Left lung (tissue), 10 donors: Measurements from ENCODE around the gene PHACTR1. TPM values are rescaled to one million over a fixed set of nuclear protein-coding genes. Genes with fewer than 3 reads are reported as not detected.
A peak's percentile ranks its signal among the peaks of the same experiment; 100 is the strongest.

Experiments
- ATAC-seq: fragments of 200-7000 bp; cut with Tn5 transposase; one replicate; pipeline ENCODE4 v1.9.1; 2020; ENCODE audit warnings: moderate library complexity
- DNase-seq, 4 donors: peaks; one replicate each; pipeline ENCODE4 v3.0.0-alpha.2; 2013 to 2020
- H3K27ac ChIP-seq, 2 donors: fragments of 200-600 bp; sonication (generic) in 1 of 2; one replicate each; pipeline versions ENCODE4 v1.5.0 to v1.8.0; 2020 to 2021
- H3K27me3 ChIP-seq, 2 donors: fragments of 200-600 bp; sonication (generic) in 1 of 2; one replicate each; pipeline versions ENCODE4 v1.5.0 to v1.8.0; 2020 to 2021
- H3K36me3 ChIP-seq, 2 donors: fragments of 200-600 bp; sonication (generic) in 1 of 2; one replicate each; pipeline versions ENCODE4 v1.5.0 to v1.8.0; 2020 to 2021
- H3K4me1 ChIP-seq, 2 donors: fragments of 200-600 bp; one replicate each; pipeline ENCODE4 v1.8.0; 2021
- H3K4me3 ChIP-seq, 2 donors: fragments of 200-600 bp; sonication (generic) in 1 of 2; one replicate each; pipeline versions ENCODE4 v1.5.0 to v1.8.0; 2020 to 2021; ENCODE audit warnings: mild to moderate bottlenecking in 1 of 2
- H3K9me3 ChIP-seq, 2 donors: fragments of 200-600 bp; sonication (generic) in 1 of 2; one replicate each; pipeline versions ENCODE4 v1.5.0 to v1.8.0; 2020 to 2021
- CTCF ChIP-seq, 2 donors: fragments of 200-600 bp; sonication (generic) in 1 of 2; IDR thresholded peaks; one replicate each; pipeline versions ENCODE4 v1.5.0 to v1.8.0; 2021; ENCODE audit warnings: antibody characterized with exemption in 2 of 2
- intact Hi-C, 2 donors: fragments of 100-400 bp; cut with DNase I; formaldehyde crosslinking; loops; one replicate each; pipeline versions ENCODE4 v1.11.2 to v1.14.2; 2022
- polyA plus RNA-seq, 6 donors: library from polyadenylated mRNA; unstranded; fragments of 120-200 nt; gene quantifications; one replicate each; pipeline ENCODE4 v1.2.1, GENCODE V29; 2013; ENCODE audit not compliant: insufficient read length in 6 of 6
- total RNA-seq, 2 donors: library from RNA; stranded (reverse); fragmentation: NEBNext Ultra II Directional; extraction: Animal tissue kit (Norgen Biotek cat#: 25700); gene quantifications; one replicate each; pipeline ENCODE4 v1.2.1, GENCODE V29; 2021
- donor health status: DM: no; HTN: yes; CAD: no.
- donor health status: DM: no; HTN: no; CAD: no.

Gene PHACTR1
- total and polyA plus RNA-seq, 8 donors, result 12.1 to 53.3 (median 15.8) TPM

- H3K36me3 ChIP-seq, result no peaks in the 10 kb centered on the region
- peaks cover 0 to 6% of the 10 kb centered on the region in 2 donors for H3K27me3 ChIP-seq
- H3K4me3 ChIP-seq, result no peak overlapping the region
- intact Hi-C loops, result no loop called here
- H3K4me1 ChIP-seq, result no peaks in the 10 kb centered on the region
- DNase-seq, result no peak
- no peak for ATAC-seq
- no peaks in the 10 kb centered on the region for H3K9me3 ChIP-seq
- no peak for TF ChIP-seq CTCF (IDR thresholded peaks at IDR 0.05)
- no peak overlapping the region for H3K27ac ChIP-seq
Measured at GRCh38 chr6:12779772-12780171, 63.2 kb downstream of the PHACTR1 start.

GRCh38 chr6:12782136-12782535, 65.6 kb downstream of the PHACTR1 start:
- no peak overlapping the region for H3K4me3 ChIP-seq

DNA sequence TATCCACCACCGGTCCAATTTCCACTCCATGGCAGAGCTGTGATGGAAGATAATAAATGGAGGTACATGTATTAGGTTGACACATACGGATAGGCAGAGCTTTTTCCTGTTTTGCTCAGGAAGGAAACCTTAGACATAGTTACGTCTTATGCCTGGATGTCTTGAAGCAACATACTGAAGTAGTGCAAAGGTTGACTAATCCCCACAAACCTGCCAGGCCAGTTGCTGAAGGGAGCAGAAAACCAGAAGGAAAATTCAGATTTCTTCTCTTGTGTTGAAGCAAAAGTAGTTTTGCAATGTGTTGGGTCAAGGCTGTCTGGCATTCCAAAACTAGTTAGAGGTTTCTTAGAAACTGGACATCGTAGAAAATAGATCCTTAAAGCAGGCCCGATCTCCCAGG, 68.7 kb downstream of the PHACTR1 start:
- Histone ChIP-seq H3K27ac (no peak overlapping the region), H3K27me3 (no peaks in the 10 kb centered on the region), H3K36me3 (no peaks in the 10 kb centered on the region), H3K9me3 (no peaks in the 10 kb centered on the region), H3K4me3 (no peak overlapping the region), H3K4me1 (no peaks in the 10 kb centered on the region)
- intact Hi-C loops, result no loop called here
- ATAC-seq (no peak), DNase-seq (peak in 1 of 4 donors; percentile 12)
- TF ChIP-seq CTCF (IDR thresholded peaks at IDR 0.05), result no peak

More at GRCh38 chr6:12782136-12782535, 65.6 kb downstream of the PHACTR1 start:
- H3K9me3 ChIP-seq, result no peaks in the 10 kb centered on the region
- intact Hi-C loops, result no loop called here
- H3K4me1 ChIP-seq, result no peaks in the 10 kb centered on the region
- no peak for TF ChIP-seq CTCF (IDR thresholded peaks at IDR 0.05)
- H3K27me3 ChIP-seq, result no peaks in the 10 kb centered on the region
- H3K27ac ChIP-seq, result no peak overlapping the region
- ATAC-seq, result no peak
- no peaks in the 10 kb centered on the region for H3K36me3 ChIP-seq
- no peak for DNase-seq

DNA sequence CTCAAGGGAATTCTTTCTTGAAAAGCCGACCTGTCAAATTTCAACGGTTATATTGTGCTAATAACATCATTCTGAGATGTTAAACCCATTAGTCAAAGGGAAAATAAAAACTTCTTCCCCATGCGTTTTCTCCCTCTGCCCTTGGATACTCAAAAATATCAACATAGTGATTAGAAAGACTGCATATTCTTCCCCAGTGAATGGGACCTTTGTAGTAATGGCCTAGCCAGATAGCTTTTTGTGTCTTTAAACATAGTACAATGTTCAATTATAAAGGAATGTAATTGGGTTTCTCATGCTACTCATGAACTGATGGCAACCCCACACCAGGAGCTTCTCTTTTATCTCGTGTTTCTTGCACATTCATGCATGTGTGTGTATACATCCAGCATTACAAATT, 69.4 kb downstream of the PHACTR1 start:
- no peaks in the 10 kb centered on the region for H3K9me3 ChIP-seq
- no peak for TF ChIP-seq CTCF (IDR thresholded peaks at IDR 0.05)
- H3K27ac ChIP-seq, result no peak overlapping the region
- intact Hi-C loops, result no loop called here
- H3K27me3 ChIP-seq, result no peaks in the 10 kb centered on the region
- no peaks in the 10 kb centered on the region for H3K36me3 ChIP-seq
- H3K4me1 ChIP-seq, result no peaks in the 10 kb centered on the region
- no peak overlapping the region for H3K4me3 ChIP-seq
- ATAC-seq (no peak), DNase-seq (no peak)

DNA sequence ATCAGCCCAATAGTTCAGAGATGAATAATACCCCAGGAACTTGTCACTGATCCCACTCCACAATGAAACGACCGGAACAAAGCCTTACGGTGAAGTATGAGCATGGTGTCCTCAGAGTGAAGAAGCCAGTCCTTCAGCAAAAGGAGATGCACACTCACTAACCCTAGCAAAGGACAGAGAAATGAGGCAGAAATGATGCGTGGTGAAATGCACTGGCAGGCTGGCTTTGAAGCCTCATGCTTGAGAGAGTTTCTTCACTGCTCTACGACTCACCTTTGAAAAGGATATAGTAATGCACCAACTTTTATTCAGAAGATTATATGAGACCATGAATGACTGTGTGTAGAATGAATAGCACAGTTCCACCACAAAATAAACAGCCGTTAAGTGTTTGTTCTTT, 74.8 kb downstream of the PHACTR1 start:
- H3K27ac ChIP-seq, result no peak overlapping the region
- no peaks in the 10 kb centered on the region for H3K4me1 ChIP-seq
- no peaks in the 10 kb centered on the region for H3K36me3 ChIP-seq
- no peak for TF ChIP-seq CTCF (IDR thresholded peaks at IDR 0.05)
- ATAC-seq (no peak), DNase-seq (no peak)
- intact Hi-C loops, result no loop called here
- H3K9me3 ChIP-seq, result no peaks in the 10 kb centered on the region
- no peaks in the 10 kb centered on the region for H3K27me3 ChIP-seq
- no peak overlapping the region for H3K4me3 ChIP-seq
